Vagina (tissue), 2 donors: ENCODE measurements around the gene ZNF320.
"Not testable (repeated sequence)": the region's sequence is repeated elsewhere in the genome, so short reads cannot be mapped to it uniquely, and the experiment has no call there.

ENCODE experiments used
- POLR2AphosphoS5 ChIP-seq, 2 donors: sonication (generic); formaldehyde crosslinking; IDR thresholded peaks; one replicate each; pipeline ENCODE4 v1.9.0; 2017; ENCODE audit warnings: antibody characterized with exemption in 2 of 2, mild to moderate bottlenecking in 2 of 2, low read depth in 1 of 2; ENCODE audit not compliant: insufficient read depth in 1 of 2
- TF ChIP-seq, protein P1 (sequence below), 3 experiments: fragments of 450-650 bp in 2 of 3; fragments of 200-600 bp in 1 of 3; sonication (generic) in 1 of 3; IDR thresholded peaks; one replicate each; pipeline ENCODE4 v1.5.1; 2017 to 2019; ENCODE audit warnings: antibody characterized with exemption in 3 of 3, mild to moderate bottlenecking in 2 of 3, moderate library complexity in 2 of 3

DNA sequence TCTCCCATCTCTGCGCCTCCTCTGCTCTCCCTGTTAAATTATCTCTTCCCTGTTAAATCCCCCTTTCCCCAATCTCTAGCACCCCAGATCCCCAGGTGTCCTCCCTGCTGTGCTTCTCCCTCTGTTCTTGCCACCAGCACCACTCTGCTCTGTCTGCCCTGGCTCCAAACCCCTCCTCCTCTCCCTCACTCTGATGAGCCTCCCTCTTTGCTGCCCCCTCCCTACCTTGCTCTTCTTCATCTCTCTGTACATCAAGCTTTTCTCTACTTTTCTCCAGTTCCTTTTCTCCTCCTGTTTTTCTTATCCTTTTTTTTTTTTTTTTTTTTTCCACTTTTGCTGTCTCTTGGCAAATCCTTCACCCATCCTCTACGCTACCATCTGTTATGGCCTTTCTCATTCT, 44.1 kb upstream of the ZNF320 start:
- not testable (repeated sequence) for TF ChIP-seq POLR2AphosphoS5 (IDR thresholded peaks at IDR 0.05; ENCODE audit: insufficient read depth in 1 of 2, low read depth in 1 of 2)
- TF ChIP-seq, protein P1, sequence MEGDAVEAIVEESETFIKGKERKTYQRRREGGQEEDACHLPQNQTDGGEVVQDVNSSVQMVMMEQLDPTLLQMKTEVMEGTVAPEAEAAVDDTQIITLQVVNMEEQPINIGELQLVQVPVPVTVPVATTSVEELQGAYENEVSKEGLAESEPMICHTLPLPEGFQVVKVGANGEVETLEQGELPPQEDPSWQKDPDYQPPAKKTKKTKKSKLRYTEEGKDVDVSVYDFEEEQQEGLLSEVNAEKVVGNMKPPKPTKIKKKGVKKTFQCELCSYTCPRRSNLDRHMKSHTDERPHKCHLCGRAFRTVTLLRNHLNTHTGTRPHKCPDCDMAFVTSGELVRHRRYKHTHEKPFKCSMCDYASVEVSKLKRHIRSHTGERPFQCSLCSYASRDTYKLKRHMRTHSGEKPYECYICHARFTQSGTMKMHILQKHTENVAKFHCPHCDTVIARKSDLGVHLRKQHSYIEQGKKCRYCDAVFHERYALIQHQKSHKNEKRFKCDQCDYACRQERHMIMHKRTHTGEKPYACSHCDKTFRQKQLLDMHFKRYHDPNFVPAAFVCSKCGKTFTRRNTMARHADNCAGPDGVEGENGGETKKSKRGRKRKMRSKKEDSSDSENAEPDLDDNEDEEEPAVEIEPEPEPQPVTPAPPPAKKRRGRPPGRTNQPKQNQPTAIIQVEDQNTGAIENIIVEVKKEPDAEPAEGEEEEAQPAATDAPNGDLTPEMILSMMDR (IDR thresholded peaks at IDR 0.05), result not testable (repeated sequence)
